Stimulated activated CD4-positive, alpha-beta T cell treated with anti-CD3 and anti-CD28 coated beads, TNF-alpha, amount 100 ng/mL, for 48 hours (primary cell): ENCODE results near the gene CFAP46.
"Not testable (repeated sequence)": the region's sequence is repeated elsewhere in the genome, so short reads cannot be mapped to it uniquely, and the experiment has no call there.

Source experiments
- DNase-seq, 3 donors: peaks; one replicate each; pipeline ENCODE4 v3.0.0-alpha.2; 2020; ENCODE audit warnings: low read depth in 3 of 3

Gene CFAP46

GRCh38 chr10:132962623-132963429 is 20.5 kb upstream of the CFAP46 start:
- DNase-seq: no peak

GRCh38 chr10:132961787-132962622 is 19.6 kb upstream of the CFAP46 start:
- peak; percentile 64 to 72 (median 68) for DNase-seq

GRCh38 chr10:132961420-132961786 is 19.0 kb upstream of the CFAP46 start:
- no peak for DNase-seq

GRCh38 chr10:132960631-132961419 is 18.5 kb upstream of the CFAP46 start:
- no peak for DNase-seq

- DNase-seq: no peak
These were observed 17.7 kb upstream of the CFAP46 start for GRCh38 chr10:132960071-132960472.

- DNase-seq: no peak
These were observed 17.2 kb upstream of the CFAP46 start for GRCh38 chr10:132959559-132959961.

- DNase-seq: no peak
These were observed 16.7 kb upstream of the CFAP46 start for GRCh38 chr10:132958883-132959558.

- DNase-seq: no peak
These were observed 15.9 kb upstream of the CFAP46 start for GRCh38 chr10:132957981-132958882.

GRCh38 chr10:132957131-132957530 is 14.8 kb upstream of the CFAP46 start:
- no peak for DNase-seq

- DNase-seq: not testable (repeated sequence)
These were observed 13.9 kb upstream of the CFAP46 start for GRCh38 chr10:132956259-132956658.

GRCh38 chr10:132955479-132955878 is 13.1 kb upstream of the CFAP46 start:
- no peak for DNase-seq

- DNase-seq: no peak
These were observed 11.1 kb upstream of the CFAP46 start for GRCh38 chr10:132953428-132953827.

GRCh38 chr10:132951926-132952325 is 9.6 kb upstream of the CFAP46 start:
- no peak for DNase-seq

- DNase-seq: no peak
These were observed 6.0 kb upstream of the CFAP46 start for GRCh38 chr10:132948351-132948750.

GRCh38 chr10:132947843-132948242 is 5.5 kb upstream of the CFAP46 start:
- DNase-seq: no peak

GRCh38 chr10:132946806-132947546 is 4.6 kb upstream of the CFAP46 start:
- no peak for DNase-seq

GRCh38 chr10:132946311-132946710 is 3.9 kb upstream of the CFAP46 start:
- no peak for DNase-seq

- DNase-seq: no peak
These were observed 3.5 kb upstream of the CFAP46 start for GRCh38 chr10:132945894-132946255.

GRCh38 chr10:132945125-132945893 is 2.9 kb upstream of the CFAP46 start:
- DNase-seq: no peak
